ENCODE results near the gene POLR2A. TPM values are rescaled to one million over a fixed set of nuclear protein-coding genes. Genes with fewer than 3 reads are reported as not detected.
"Not testable (repeated sequence)": the region's sequence is repeated elsewhere in the genome, so short reads cannot be mapped to it uniquely, and the experiment has no call there.

Gene POLR2A
- total and polyA plus RNA-seq, 4 donors: 50.3 to 92.7 (median 76.4) TPM

DNA sequence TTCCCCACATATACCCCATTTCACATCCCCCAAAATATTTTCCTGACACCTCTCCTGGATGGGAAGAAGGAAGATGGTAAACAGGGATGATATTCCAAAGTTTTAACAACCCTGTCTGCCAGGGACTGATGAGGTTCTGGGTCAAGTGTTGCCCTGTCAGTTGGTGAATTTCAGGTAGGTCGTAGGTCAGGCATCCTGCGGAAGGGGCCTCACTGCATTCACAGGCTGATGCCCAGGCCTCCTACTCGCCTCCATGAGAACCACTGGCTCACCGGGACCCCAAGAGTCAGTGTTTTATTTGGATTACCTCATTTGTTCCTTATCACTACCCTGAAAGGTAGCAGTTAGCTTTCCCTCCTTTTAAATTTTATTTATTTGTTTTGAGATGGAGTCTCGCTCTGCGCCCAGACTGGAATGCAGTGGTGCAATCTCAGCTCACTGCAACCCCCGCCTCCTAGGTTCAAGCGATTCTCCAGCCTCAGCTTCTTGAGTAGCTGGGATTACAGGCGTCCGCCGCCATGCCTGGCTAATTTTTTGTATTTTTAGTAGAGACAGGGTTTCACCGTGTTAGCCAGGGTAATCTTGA lies 15.3 kb upstream of the POLR2A start:
- Histone ChIP-seq H3K4me1 (ENCODE audit: control insufficient read depth, insufficient read depth, low read length) (peaks cover 17% of the 10 kb centered on the region), H3K36me3 (ENCODE audit: control insufficient read depth, insufficient read depth, low read length) (peaks cover 40% of the 10 kb centered on the region), H3K27me3 (ENCODE audit: control insufficient read depth, insufficient read depth, low read length) (no peaks in the 10 kb centered on the region), H3K9me3 (ENCODE audit: control insufficient read depth, insufficient read depth, low read length) (no peaks in the 10 kb centered on the region), H3K27ac (ENCODE audit: low read depth, low read length) (no peak overlapping the region), H3K4me3 (ENCODE audit: low read depth, low read length) (no peak overlapping the region)
- no peak for DNase-seq (ENCODE audit: low read depth in 4 of 6, low spot score in 6 of 6)
- 83% methylated on average over 5 of the region's 12 CpGs for WGBS (ENCODE audit: insufficient coverage)

DNA sequence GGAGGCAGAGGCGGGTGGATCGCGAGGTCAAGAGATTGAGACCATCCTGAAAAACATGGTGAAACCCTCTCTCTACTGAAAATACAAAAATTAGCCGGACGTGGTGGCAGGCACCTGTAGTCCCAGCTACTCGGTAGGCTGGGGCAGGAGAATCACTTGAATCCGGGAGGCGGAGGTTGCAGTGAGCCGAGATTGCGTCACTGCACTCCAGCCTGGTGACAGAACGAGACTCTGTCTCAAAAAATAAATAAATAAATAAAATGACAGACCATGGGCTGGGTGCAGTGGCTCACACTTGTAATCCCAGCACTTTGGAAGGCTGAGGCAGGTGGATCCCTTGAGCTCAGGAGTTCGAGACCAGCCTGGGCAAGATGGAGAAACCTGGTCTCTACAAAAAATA lies 14.3 kb upstream of the POLR2A start:
- not testable (repeated sequence) for H3K27ac ChIP-seq (ENCODE audit: low read depth, low read length); H3K27me3 ChIP-seq (ENCODE audit: control insufficient read depth, insufficient read depth, low read length); DNase-seq (ENCODE audit: low read depth in 4 of 6, low spot score in 6 of 6); H3K4me3 ChIP-seq (ENCODE audit: low read depth, low read length); H3K9me3 ChIP-seq (ENCODE audit: control insufficient read depth, insufficient read depth, low read length)
- Histone ChIP-seq H3K36me3 (ENCODE audit: control insufficient read depth, insufficient read depth, low read length) (peaks cover 38% of the 10 kb centered on the region), H3K4me1 (ENCODE audit: control insufficient read depth, insufficient read depth, low read length) (peaks cover 17% of the 10 kb centered on the region)
- WGBS (ENCODE audit: insufficient coverage): 100% methylated on average over 1 of the region's 12 CpGs

DNA sequence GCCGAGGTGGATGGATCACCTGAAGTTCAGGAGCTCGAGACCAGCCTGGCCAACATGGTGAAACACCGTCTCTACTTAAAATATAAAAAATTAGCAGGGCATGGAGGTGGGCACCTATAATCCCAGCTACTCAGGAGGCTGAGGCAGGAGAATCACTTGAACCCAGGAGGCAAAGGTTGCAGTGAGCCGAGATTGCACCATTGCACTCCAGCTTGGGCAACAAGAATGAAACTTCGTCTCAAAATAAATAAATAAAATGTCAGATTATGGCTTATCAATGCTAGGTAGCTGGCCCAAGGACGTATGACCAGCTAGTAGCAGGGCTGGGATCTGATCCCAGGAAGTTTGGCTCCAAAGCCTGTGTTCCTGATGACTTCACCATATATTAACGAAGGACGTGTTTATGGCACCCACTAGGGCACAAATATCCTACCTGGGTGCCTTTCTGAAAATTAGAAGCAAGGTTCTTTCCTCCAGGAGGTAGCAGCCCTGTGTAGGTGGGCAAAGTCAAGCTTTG lies 13.7 kb upstream of the POLR2A start:
- WGBS (ENCODE audit: insufficient coverage): 100% methylated on average over 2 of the region's 8 CpGs
- peaks cover 33% of the 10 kb centered on the region for H3K36me3 ChIP-seq (ENCODE audit: control insufficient read depth, insufficient read depth, low read length)
- H3K4me1 ChIP-seq (ENCODE audit: control insufficient read depth, insufficient read depth, low read length): peaks cover 17% of the 10 kb centered on the region
- not testable (repeated sequence) for DNase-seq (ENCODE audit: low read depth in 4 of 6, low spot score in 6 of 6); H3K4me3 ChIP-seq (ENCODE audit: low read depth, low read length); H3K27ac ChIP-seq (ENCODE audit: low read depth, low read length); H3K27me3 ChIP-seq (ENCODE audit: control insufficient read depth, insufficient read depth, low read length); H3K9me3 ChIP-seq (ENCODE audit: control insufficient read depth, insufficient read depth, low read length)

DNA sequence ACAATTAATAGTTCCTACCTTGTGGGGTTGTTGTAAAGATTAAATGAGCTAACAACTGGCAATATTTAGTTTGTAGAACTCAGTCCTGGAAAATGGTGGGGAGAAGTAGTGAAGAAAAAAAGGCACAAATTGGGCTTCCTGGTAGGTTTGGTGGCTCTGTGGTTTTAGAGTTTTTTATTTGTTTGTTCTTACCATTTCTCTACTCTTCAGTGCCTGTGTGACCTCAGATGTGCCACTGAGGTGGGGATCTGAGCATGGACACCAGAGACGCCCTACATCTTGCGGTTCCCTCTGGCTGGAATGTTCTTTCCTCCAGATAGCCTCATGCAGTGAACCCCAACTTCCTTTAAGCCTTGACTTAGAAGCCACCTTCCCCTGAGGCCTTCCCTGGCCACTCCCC lies 12.4 kb upstream of the POLR2A start:
- 90% methylated on average over 2 of the region's 2 CpGs for WGBS (ENCODE audit: insufficient coverage)
- Histone ChIP-seq H3K36me3 (ENCODE audit: control insufficient read depth, insufficient read depth, low read length) (peaks cover 21% of the 10 kb centered on the region), H3K27me3 (ENCODE audit: control insufficient read depth, insufficient read depth, low read length) (no peaks in the 10 kb centered on the region), H3K4me3 (ENCODE audit: low read depth, low read length) (no peak overlapping the region), H3K4me1 (ENCODE audit: control insufficient read depth, insufficient read depth, low read length) (peaks cover 18% of the 10 kb centered on the region), H3K27ac (ENCODE audit: low read depth, low read length) (no peak overlapping the region), H3K9me3 (ENCODE audit: control insufficient read depth, insufficient read depth, low read length) (no peaks in the 10 kb centered on the region)
- no peak for DNase-seq (ENCODE audit: low read depth in 4 of 6, low spot score in 6 of 6)

DNA sequence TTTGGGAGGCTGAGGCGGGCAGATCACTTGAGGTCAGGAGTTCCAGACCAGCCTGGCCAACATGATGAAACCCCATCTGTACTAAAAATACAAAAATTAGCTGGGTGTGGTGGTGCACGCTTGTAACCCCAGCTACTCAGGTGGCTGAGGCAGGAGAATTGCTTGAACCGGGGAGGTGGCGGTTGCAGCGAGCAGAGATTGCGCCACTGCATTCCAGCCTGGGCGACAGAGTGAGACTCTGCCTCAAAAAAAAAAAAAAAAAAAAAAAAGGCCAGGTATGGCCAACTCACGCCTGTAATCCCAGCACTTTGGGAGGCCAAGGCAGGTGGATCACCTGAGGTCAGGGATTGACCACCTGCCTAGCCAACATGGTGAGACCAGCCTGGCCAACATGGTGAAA lies 9.4 kb upstream of the POLR2A start:
- not testable (repeated sequence) for DNase-seq (ENCODE audit: low read depth in 4 of 6, low spot score in 6 of 6); H3K9me3 ChIP-seq (ENCODE audit: control insufficient read depth, insufficient read depth, low read length); H3K27ac ChIP-seq (ENCODE audit: low read depth, low read length); H3K4me3 ChIP-seq (ENCODE audit: low read depth, low read length); H3K27me3 ChIP-seq (ENCODE audit: control insufficient read depth, insufficient read depth, low read length); H3K36me3 ChIP-seq (ENCODE audit: control insufficient read depth, insufficient read depth, low read length)
- peaks cover 24% of the 10 kb centered on the region for H3K4me1 ChIP-seq (ENCODE audit: control insufficient read depth, insufficient read depth, low read length)
- WGBS (ENCODE audit: insufficient coverage): 89% methylated on average over 7 of the region's 8 CpGs

DNA sequence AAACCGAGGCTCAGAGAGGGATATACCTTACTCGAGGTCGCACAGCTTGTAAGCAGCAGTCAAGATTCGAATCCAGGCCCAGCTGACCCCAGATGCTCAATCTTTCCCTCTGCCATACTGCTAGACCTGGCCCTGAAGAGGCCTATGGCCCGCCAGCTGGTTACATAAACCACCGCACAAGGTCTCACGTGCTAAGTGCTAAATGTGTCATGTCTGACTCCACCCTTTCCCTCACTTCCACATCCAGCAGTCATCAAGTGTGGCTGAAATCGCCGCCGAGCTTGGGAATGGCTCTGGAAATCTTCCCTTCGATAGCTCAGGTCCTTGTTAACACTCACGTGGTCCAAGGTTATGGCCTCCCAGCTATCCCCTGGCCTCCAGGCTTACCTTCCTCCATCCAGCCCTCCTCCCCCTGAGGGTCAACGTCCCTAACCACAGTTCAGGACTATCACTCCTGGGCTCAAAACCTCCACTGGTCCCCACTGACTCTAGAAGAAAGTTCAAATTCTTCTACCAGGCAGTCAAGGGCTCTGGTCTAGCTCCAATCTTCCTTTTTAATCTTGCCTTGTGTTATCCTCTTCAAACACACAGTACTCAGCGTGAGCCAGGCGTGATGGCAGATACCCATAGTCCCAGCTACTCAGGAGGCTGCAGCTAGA lies 8.3 kb upstream of the POLR2A start:
- WGBS (ENCODE audit: insufficient coverage): 89% methylated on average over 15 of the region's 15 CpGs
- Histone ChIP-seq H3K4me1 (ENCODE audit: control insufficient read depth, insufficient read depth, low read length) (peaks cover 35% of the 10 kb centered on the region), H3K27ac (ENCODE audit: low read depth, low read length) (no peak overlapping the region), H3K9me3 (ENCODE audit: control insufficient read depth, insufficient read depth, low read length) (no peaks in the 10 kb centered on the region), H3K36me3 (ENCODE audit: control insufficient read depth, insufficient read depth, low read length) (peaks cover 8% of the 10 kb centered on the region), H3K27me3 (ENCODE audit: control insufficient read depth, insufficient read depth, low read length) (no peaks in the 10 kb centered on the region), H3K4me3 (ENCODE audit: low read depth, low read length) (no peak overlapping the region)
- DNase-seq (ENCODE audit: low read depth in 4 of 6, low spot score in 6 of 6): no peak

DNA sequence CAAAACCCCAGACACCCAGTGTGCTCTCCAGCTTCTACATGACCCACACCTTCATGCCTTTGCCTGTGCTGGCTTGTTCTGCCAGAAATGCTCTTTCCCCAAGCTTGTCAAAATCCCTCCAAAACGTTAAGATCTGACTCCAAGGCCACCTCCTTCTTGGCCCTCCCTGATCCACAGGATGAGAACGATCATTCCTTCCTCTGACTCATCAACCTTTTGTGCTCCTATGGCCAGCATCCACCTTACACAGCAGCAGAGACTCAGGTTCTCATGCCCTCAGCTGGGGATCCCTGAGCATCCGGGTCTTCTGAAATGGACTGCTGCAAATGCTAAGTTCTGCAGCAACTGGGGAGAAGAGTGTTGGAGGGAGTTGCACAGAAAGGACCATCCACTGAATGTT lies 7.7 kb upstream of the POLR2A start:
- Histone ChIP-seq H3K27me3 (ENCODE audit: control insufficient read depth, insufficient read depth, low read length) (no peaks in the 10 kb centered on the region), H3K4me1 (ENCODE audit: control insufficient read depth, insufficient read depth, low read length) (peaks cover 41% of the 10 kb centered on the region), H3K4me3 (ENCODE audit: low read depth, low read length) (no peak overlapping the region), H3K27ac (ENCODE audit: low read depth, low read length) (no peak overlapping the region), H3K9me3 (ENCODE audit: control insufficient read depth, insufficient read depth, low read length) (no peaks in the 10 kb centered on the region), H3K36me3 (ENCODE audit: control insufficient read depth, insufficient read depth, low read length) (peaks cover 8% of the 10 kb centered on the region)
- DNase-seq (ENCODE audit: low read depth in 4 of 6, low spot score in 6 of 6): no peak
- WGBS (ENCODE audit: insufficient coverage): 61% methylated on average over 3 of the region's 3 CpGs

DNA sequence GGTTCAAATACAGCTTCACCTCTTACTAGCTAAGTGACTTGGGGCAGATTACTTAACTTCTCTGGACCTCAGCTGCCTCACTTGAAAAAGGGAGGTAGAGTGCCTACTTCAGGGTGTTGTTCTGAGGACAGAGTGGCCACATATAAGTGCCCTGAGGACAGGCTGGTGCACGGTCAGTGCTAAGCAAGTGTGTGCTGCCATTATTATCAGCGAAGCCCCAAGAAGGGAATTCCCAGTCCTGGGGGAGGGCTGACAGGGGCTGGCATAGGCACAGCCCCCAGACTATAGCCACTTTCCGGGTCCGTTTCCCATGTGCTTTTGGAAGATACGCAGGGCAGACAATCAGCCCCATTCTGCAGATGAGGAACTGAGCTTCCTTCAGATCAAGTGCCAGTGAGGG lies 7.2 kb upstream of the POLR2A start:
- Histone ChIP-seq H3K27ac (ENCODE audit: low read depth, low read length) (no peak overlapping the region), H3K36me3 (ENCODE audit: control insufficient read depth, insufficient read depth, low read length) (peaks cover 11% of the 10 kb centered on the region), H3K4me1 (ENCODE audit: control insufficient read depth, insufficient read depth, low read length) (peaks cover 46% of the 10 kb centered on the region), H3K27me3 (ENCODE audit: control insufficient read depth, insufficient read depth, low read length) (no peaks in the 10 kb centered on the region), H3K4me3 (ENCODE audit: low read depth, low read length) (no peak overlapping the region), H3K9me3 (ENCODE audit: control insufficient read depth, insufficient read depth, low read length) (no peaks in the 10 kb centered on the region)
- no peak for DNase-seq (ENCODE audit: low read depth in 4 of 6, low spot score in 6 of 6)
- 75% methylated on average over 5 of the region's 5 CpGs for WGBS (ENCODE audit: insufficient coverage)

DNA sequence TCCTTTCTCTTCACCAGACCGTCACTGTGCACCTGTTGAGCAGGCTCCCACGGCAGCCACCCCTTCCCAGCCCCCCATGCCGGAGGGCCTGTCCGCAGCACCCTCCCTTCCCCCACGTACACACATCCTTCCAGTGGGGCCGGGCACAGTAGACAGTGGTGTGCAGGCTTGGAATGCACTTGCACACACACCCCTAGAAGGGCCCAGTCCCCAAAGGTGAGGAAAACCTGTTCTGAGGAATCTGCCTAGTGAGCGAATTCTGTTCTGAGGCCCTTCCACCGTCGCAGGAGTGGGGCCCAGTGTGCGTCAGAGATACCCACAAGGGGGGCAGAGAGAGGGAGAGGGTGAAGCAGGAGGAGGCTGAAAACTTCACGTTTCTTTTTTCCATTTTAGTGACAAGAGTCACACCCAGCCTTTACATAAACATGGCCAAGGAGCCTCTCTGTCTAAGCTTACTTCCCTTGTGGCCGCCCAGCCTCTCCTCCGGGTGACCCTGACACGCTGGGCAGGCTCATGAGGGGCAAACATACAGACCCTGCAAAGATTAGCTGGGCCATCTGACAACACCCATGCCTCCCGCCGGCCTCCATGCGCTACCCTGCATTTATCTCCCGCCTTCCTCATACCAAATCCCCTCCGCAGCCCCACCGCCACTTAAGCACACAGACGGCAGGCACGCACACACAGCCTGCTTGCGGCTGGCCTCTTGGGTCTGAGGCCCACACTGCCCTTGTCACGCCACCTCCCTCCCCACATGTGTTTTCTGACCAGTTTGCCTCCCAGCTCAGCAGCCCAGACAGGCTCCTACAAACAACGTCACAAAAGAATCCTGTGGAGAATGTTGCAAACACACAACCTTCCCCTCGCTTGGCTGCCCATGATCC lies 6.5 kb upstream of the POLR2A start:
- H3K27ac ChIP-seq (ENCODE audit: low read depth, low read length): peak overlapping the region; percentile 94
- peak in 2 of 6 donors; percentile 25 to 47 for DNase-seq (ENCODE audit: low read depth in 4 of 6, low spot score in 6 of 6)

More for the DNA sequence above, 6.5 kb upstream of the POLR2A start:
- no peaks in the 10 kb centered on the region for H3K9me3 ChIP-seq (ENCODE audit: control insufficient read depth, insufficient read depth, low read length)
- peak overlapping the region; percentile 65 for H3K4me3 ChIP-seq (ENCODE audit: low read depth, low read length)
- 28% methylated on average over 24 of the region's 26 CpGs for WGBS (ENCODE audit: insufficient coverage)
- no peaks in the 10 kb centered on the region for H3K27me3 ChIP-seq (ENCODE audit: control insufficient read depth, insufficient read depth, low read length)
- H3K36me3 ChIP-seq (ENCODE audit: control insufficient read depth, insufficient read depth, low read length): peaks cover 12% of the 10 kb centered on the region
- H3K4me1 ChIP-seq (ENCODE audit: control insufficient read depth, insufficient read depth, low read length): peaks cover 52% of the 10 kb centered on the region

Measured in spinal cord (tissue), 10 donors.